Tibial artery (tissue), 4 donors: ENCODE data around the gene GRIN2D.
A peak's percentile ranks its signal among the peaks of the same experiment; 100 is the strongest.

Source experiments
- DNase-seq, 2 donors: peaks; one replicate each; pipeline ENCODE4 v3.0.0-alpha.2; 2019
- H3K27ac ChIP-seq, 2 donors: fragments of 200-600 bp; sonication (generic) in 1 of 2; 1 replicate in 1 of 2; 2 replicates in 1 of 2; pipeline ENCODE4 v1.5.1; 2018 to 2019; ENCODE audit warnings: mild to moderate bottlenecking in 1 of 2
- H3K27me3 ChIP-seq, 2 donors: fragments of 200-600 bp; sonication (generic) in 1 of 2; one replicate each; pipeline versions ENCODE4 v1.5.1 to v1.6.0; 2016 to 2019
- H3K36me3 ChIP-seq, 3 donors: fragments of 200-600 bp; sonication (generic) in 2 of 3; one replicate each; pipeline ENCODE4 v1.5.1; 2016 to 2019; ENCODE audit warnings: mild to moderate bottlenecking in 2 of 3
- H3K4me1 ChIP-seq, 4 donors: fragments of 200-600 bp; sonication (generic) in 2 of 4; 1 replicate in 3 of 4; 2 replicates in 1 of 4; pipeline ENCODE4 v1.5.1; 2016 to 2019
- H3K4me3 ChIP-seq, 2 donors: fragments of 200-600 bp; sonication (generic) in 1 of 2; 1 replicate in 1 of 2; 2 replicates in 1 of 2; pipeline ENCODE4 v1.5.1; 2018 to 2019; ENCODE audit warnings: mild to moderate bottlenecking in 2 of 2
- H3K9me3 ChIP-seq, 3 donors: fragments of 200-600 bp; sonication (generic) in 1 of 3; one replicate each; pipeline ENCODE4 v1.5.1; 2016 to 2019
- intact Hi-C: fragments of 100-400 bp; cut with DNase I; formaldehyde crosslinking; loops from one replicate; pipeline ENCODE4 v1.15.0; 2023; ENCODE audit warnings: low total_unique reads
- TF ChIP-seq, protein P1 (sequence below), 2 experiments: fragments of 200-600 bp in 1 of 2; fragments of 450-650 bp in 1 of 2; IDR thresholded peaks; one replicate each; pipeline ENCODE4 v1.5.1; 2017 to 2019; ENCODE audit warnings: antibody characterized with exemption in 2 of 2, mild to moderate bottlenecking in 1 of 2, moderate library complexity in 1 of 2

Gene GRIN2D

DNA sequence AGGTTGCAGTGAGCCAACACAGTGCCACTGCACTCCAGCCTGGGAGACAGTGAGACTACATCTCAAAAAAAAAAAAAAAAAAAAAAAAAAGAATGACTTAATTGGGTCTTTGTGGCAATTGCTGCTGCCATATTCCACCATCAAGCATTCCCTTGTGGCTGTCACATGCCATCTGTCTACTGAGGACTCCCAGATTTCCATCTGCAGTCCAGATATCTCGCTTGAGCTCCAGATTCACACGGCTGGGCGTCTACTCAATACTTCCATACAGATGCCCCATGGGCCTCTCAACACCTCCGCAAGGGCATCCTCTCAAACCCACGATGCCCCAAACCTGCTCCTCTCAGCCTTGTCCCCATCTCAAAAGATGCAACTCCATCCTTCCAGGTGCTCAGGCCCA, 42.6 kb upstream of the GRIN2D start:
- intact Hi-C loops: no loop called here
- no peak for DNase-seq
- TF ChIP-seq, protein P1, sequence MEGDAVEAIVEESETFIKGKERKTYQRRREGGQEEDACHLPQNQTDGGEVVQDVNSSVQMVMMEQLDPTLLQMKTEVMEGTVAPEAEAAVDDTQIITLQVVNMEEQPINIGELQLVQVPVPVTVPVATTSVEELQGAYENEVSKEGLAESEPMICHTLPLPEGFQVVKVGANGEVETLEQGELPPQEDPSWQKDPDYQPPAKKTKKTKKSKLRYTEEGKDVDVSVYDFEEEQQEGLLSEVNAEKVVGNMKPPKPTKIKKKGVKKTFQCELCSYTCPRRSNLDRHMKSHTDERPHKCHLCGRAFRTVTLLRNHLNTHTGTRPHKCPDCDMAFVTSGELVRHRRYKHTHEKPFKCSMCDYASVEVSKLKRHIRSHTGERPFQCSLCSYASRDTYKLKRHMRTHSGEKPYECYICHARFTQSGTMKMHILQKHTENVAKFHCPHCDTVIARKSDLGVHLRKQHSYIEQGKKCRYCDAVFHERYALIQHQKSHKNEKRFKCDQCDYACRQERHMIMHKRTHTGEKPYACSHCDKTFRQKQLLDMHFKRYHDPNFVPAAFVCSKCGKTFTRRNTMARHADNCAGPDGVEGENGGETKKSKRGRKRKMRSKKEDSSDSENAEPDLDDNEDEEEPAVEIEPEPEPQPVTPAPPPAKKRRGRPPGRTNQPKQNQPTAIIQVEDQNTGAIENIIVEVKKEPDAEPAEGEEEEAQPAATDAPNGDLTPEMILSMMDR (IDR thresholded peaks at IDR 0.05): no peak
- Histone ChIP-seq H3K4me1 (no peaks in the 10 kb centered on the region), H3K36me3 (no peaks in the 10 kb centered on the region), H3K27ac (no peak overlapping the region), H3K4me3 (no peak overlapping the region), H3K27me3 (no peaks in the 10 kb centered on the region), H3K9me3 (no peaks in the 10 kb centered on the region)

DNA sequence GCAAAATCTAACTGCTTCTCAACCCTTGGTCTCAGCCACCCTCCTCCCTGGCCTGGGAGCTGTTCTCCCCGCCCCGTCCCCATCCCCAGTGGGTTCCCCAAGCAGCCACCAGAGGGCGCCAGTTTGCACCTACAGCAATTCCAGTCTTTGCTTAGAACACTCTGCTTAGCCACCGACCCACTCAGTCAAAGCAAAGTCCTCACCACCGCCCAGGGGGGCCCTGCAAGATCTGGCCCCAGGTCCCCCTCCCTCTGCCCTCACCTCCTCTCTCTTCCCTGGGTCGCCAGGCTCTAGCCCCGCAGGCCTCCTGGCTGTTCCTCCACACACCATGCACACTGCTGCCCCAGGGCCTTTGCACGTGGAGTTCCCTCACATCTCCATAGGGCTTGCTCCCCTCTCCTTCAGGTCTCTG, 42.1 kb upstream of the GRIN2D start:
- TF ChIP-seq, protein P1 (IDR thresholded peaks at IDR 0.05): peak; percentile 54 to 63
- H3K4me3 ChIP-seq: no peak overlapping the region

DNA sequence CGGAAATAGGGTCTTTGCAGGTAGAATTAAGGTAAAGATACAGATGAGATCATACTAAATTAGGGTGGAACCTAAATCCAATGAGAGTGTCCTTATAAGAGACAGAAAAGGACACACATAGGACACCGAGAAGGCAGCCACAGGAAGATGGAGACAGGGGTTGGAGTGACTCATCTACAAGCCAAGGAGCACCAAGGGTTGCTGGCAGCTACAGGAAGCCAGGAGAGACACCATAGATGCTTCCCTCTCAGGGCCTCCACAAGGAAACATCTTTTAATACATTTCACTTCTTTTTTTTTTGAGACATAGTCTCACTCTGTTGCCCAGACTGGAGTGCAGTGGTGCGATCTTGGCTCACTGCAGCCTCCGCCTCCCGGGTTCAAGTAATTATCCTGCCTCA, 39.8 kb upstream of the GRIN2D start:
- Histone ChIP-seq H3K36me3 (peaks cover 0 to 4% (median 0%) of the 10 kb centered on the region in 3 donors), H3K27ac (no peak overlapping the region), H3K4me1 (no peaks in the 10 kb centered on the region), H3K4me3 (no peak overlapping the region), H3K27me3 (no peaks in the 10 kb centered on the region), H3K9me3 (no peaks in the 10 kb centered on the region)
- intact Hi-C loops: no loop called here
- no peak for DNase-seq
- TF ChIP-seq, protein P1 (IDR thresholded peaks at IDR 0.05): no peak

More for the DNA sequence above, 42.1 kb upstream of the GRIN2D start:
- Histone ChIP-seq H3K9me3 (no peaks in the 10 kb centered on the region), H3K36me3 (no peaks in the 10 kb centered on the region), H3K27me3 (no peaks in the 10 kb centered on the region), H3K4me1 (no peaks in the 10 kb centered on the region), H3K27ac (no peak overlapping the region)
- peak in 1 of 2 donors; percentile 59 for DNase-seq
- intact Hi-C loops: no loop called here

DNA sequence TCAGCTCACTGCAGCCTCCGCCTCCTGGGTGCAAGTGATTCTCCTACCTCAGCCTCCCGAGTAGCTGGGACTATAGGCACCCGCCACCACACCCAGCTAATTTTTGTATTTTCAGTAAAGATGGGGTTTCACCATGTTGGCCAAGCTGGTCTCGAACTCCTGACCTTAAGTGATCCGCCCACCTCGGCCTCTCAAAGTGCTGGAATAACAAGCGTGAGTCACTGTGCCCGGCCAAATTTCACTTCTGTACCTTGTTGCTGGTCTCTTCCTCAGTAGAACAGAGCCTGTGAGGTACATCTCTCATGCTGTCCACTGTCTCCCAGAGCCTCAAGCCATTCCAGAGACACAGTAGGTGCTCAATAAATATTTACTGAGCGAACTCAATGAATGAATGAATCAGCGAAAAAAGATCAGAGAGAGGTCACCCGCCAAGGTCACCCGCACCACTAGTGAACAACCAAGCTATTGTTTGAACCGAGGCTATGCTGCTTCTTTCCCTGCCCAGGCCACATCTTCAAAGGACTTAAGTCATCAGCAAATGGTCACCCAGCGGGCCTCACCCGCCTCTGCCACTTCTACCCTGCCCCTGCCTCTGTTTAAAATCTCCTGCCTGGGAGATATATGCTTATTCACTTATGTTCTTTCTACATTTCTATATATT, 39.0 kb upstream of the GRIN2D start:
- DNase-seq: no peak
- no peaks in the 10 kb centered on the region for H3K9me3 ChIP-seq
- H3K27ac ChIP-seq: no peak overlapping the region
- TF ChIP-seq, protein P1 (IDR thresholded peaks at IDR 0.05): no peak
- H3K27me3 ChIP-seq: no peaks in the 10 kb centered on the region
- intact Hi-C loops: no loop called here
- H3K4me3 ChIP-seq: no peak overlapping the region
- peaks cover 0 to 9% (median 0%) of the 10 kb centered on the region in 3 donors for H3K36me3 ChIP-seq
- no peaks in the 10 kb centered on the region for H3K4me1 ChIP-seq

DNA sequence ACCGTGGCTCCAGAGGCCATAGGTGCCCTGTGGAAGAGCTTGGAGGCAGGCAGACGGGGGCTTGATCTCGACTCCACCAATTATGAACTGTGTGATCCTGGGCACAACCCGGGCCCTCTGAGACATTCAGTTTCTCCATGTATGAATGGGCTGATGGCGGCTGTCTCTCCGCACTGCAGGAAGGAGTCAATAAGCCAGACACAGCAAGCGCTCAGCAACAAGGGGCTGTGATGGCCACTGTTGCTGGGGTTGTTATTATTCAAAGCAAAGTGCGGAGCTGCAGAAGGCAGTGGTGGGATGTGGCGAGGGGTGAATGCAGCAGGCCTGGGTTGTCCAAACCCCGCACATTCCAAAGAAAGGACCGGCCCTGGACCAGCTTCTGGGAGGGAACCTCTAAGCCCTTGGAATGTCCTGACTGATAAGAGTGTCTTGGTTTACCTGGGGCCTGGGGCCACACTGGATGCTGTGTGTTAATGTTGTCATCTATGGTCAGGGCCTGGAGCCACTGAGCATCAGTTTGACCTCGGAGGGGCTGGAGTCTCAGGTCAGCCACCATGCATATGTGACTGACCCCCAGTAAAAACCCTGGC, 38.0 kb upstream of the GRIN2D start:
- DNase-seq: no peak
- no peaks in the 10 kb centered on the region for H3K27me3 ChIP-seq
- no peaks in the 10 kb centered on the region for H3K9me3 ChIP-seq
- H3K27ac ChIP-seq: no peak overlapping the region
- intact Hi-C loops: no loop called here
- TF ChIP-seq, protein P1 (IDR thresholded peaks at IDR 0.05): no peak
- no peaks in the 10 kb centered on the region for H3K4me1 ChIP-seq
- H3K4me3 ChIP-seq: no peak overlapping the region
- peaks cover 0 to 17% (median 4%) of the 10 kb centered on the region in 3 donors for H3K36me3 ChIP-seq
